ENCODE data around the gene DNASE1L1.

DNASE1L1 gene, protein sequence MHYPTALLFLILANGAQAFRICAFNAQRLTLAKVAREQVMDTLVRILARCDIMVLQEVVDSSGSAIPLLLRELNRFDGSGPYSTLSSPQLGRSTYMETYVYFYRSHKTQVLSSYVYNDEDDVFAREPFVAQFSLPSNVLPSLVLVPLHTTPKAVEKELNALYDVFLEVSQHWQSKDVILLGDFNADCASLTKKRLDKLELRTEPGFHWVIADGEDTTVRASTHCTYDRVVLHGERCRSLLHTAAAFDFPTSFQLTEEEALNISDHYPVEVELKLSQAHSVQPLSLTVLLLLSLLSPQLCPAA

DNA sequence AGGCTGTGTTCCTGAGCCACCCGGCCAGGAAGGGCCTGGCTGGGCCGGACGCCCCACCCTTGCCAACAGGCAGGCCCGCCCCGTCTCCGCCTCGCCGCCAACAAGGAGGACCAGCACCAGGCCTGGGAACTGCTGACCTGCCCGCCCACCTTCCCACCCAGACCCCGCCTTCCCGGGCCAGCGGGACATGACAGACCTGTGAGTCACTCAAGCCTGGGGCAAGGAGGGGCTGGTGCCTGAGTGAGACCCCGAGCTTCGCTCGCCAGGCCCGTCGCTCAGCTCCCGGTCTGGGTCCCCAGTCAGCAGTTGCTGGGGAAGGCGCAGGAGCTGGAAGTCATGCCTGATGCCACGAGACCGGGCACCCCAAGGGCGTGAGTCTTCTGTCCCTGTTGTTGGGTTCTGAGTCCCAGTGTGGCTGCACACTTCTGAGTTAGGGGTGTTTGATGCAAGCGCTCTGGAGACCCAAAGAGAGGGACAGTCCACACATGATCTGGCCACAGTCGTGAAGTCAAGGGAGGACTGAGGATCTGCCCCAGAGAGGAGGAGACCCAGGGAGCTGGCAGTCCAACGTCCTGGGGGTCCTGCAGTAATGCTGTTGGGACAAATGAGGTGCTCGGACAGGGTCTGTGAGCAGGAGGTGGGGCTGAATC, at the start of gene DNASE1L1:
TSS of gene DNASE1L1 (minus strand) at position 33 of the 650 bp plus-strand sequence. CDS start 3,686 bp downstream, outside the sequence.
- Mint-ChIP-seq H3K4me1 (peaks cover 10% of the 10 kb centered on the region), H3K36me3 (ENCODE audit: low read depth) (peaks cover 8% of the 10 kb centered on the region), H3K9me3 (peaks cover 16% of the 10 kb centered on the region), H3K27me3 (ENCODE audit: low read depth) (no peaks in the 10 kb centered on the region), H3K4me3 (peak within 1 kb of the TSS; percentile 72 to 77 (median 75)), H3K27ac (peak within 1 kb of the TSS in 2 of 3 experiments; percentile 66 to 73)
- TF ChIP-seq, protein P1, sequence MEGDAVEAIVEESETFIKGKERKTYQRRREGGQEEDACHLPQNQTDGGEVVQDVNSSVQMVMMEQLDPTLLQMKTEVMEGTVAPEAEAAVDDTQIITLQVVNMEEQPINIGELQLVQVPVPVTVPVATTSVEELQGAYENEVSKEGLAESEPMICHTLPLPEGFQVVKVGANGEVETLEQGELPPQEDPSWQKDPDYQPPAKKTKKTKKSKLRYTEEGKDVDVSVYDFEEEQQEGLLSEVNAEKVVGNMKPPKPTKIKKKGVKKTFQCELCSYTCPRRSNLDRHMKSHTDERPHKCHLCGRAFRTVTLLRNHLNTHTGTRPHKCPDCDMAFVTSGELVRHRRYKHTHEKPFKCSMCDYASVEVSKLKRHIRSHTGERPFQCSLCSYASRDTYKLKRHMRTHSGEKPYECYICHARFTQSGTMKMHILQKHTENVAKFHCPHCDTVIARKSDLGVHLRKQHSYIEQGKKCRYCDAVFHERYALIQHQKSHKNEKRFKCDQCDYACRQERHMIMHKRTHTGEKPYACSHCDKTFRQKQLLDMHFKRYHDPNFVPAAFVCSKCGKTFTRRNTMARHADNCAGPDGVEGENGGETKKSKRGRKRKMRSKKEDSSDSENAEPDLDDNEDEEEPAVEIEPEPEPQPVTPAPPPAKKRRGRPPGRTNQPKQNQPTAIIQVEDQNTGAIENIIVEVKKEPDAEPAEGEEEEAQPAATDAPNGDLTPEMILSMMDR (IDR thresholded peaks at IDR 0.05; ENCODE audit: unreplicated experiment in 3 of 3): no peak

DNA sequence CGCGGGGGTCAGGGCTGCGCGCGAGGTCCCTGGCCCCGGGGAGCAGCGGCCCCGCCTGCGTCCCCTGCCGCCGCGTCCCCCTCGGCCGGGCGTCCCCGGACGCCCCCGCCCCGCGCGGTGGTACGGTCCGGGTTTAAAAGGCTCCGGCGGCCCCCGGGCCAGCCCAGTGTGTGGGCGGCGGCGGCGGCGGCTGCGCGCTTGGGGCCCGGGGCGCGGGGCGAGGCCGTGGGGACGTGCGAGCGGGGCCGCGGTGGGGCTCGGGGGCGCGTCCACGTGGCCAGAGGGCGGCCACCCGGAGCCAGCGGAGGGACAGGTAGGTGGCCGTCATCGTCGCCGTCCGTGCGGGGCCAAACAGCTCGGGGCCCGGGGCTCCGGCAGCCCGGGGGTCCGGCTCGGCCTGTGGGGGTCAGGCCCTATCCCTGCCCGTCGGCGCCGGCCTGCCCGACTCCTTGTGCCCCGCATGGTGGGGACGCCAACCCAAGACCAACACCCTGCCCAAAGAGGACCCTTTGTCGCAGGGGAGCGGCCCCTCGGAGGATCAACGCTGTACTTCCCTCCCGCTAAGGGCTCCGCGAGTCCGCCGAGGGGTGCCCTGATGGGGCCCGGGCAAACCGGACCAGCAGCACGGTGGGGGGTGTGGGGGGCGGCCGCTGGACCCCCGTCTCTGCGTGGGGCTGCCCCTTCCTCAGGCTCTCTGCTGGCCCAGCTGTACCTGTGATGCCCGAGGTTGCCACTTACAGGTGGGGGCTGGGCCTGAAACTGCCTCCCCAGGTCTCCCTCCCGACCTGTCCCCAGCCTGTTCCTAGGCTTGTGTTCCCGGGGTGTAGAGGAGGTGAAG, 49.3 kb upstream of the DNASE1L1 start, which contains the start of gene PLXNA3:
TSS of gene PLXNA3 (plus strand) at position 166 of the 838 bp plus-strand sequence. CDS start 1,903 bp downstream, outside the sequence.
- no peaks in the 10 kb centered on the region for H3K27me3 Mint-ChIP-seq (ENCODE audit: low read depth)
- H3K4me1 Mint-ChIP-seq: peaks cover 5% of the 10 kb centered on the region
- H3K27ac Mint-ChIP-seq: peak within 1 kb of the TSS; percentile 94 to 99 (median 95)

DNA sequence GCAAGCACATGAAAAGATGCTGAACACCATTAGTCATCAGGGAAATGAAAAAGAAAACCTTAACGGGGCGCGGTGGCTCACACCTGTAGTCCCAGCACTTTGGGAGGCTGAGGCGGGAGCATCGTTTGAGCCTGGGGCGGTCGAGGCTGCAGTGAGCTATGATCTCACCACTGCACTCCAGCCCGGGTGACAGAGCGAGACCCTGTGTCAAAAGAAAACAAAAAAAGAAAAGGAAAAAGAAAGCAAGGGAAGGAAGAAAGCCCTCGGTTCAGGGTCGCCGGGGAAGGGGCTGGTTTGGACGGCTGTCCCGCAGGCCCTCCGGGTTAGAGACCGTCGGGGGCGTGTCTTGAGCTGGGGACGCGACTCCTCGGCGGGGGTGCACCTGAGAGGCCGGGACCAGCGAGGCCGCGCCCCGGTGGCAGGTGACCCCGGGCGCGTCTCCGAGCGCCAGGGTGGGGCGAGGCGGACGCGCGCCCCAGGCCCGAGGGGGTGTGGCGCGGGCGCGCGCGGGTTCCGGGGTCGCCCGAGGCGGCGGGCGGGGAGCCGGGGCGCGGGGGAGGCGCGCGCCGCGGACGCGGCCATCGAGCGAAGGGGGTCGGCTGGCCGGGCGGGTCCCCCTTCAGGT, 48.5 kb upstream of the DNASE1L1 start:
- H3K36me3 Mint-ChIP-seq (ENCODE audit: low read depth): peaks cover 26% of the 10 kb centered on the region
- H3K27ac Mint-ChIP-seq: peak overlapping the region; percentile 94 to 99 (median 95)
- H3K27me3 Mint-ChIP-seq (ENCODE audit: low read depth): no peaks in the 10 kb centered on the region

More for the DNA sequence above, 49.3 kb upstream of the DNASE1L1 start, which contains the start of gene PLXNA3:
- TF ChIP-seq, protein P1 (IDR thresholded peaks at IDR 0.05; ENCODE audit: unreplicated experiment in 3 of 3): no peak
- Mint-ChIP-seq H3K36me3 (ENCODE audit: low read depth) (peaks cover 25% of the 10 kb centered on the region), H3K4me3 (peak within 1 kb of the TSS; percentile 90 to 95 (median 93)), H3K9me3 (peaks cover 25% of the 10 kb centered on the region)

DNA sequence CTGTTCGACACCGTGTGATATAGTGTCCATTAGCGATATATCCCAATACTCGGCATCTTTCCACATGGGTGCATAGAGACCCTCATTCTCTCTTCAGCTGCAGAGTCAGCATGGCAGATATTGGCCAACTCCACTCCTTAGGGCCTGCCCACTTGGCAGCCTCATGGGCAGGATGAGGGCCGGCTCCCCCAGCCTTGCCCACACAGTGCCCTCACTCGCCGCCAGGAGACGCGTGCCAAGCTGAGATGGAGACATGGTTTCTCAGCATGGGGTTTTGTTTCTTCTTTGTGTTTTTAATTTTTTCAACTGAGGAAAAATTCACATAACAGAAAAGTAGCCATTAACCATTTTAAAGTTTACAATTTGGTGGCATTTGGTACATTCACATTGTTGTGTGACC, 43.8 kb upstream of the DNASE1L1 start:
- TF ChIP-seq, protein P1 (IDR thresholded peaks at IDR 0.05; ENCODE audit: unreplicated experiment in 3 of 3): no peak
- peaks cover 20% of the 10 kb centered on the region for H3K36me3 Mint-ChIP-seq (ENCODE audit: low read depth)
- H3K4me1 Mint-ChIP-seq: peaks cover 5% of the 10 kb centered on the region
- no peak overlapping the region for H3K4me3 Mint-ChIP-seq
- peaks cover 19% of the 10 kb centered on the region for H3K9me3 Mint-ChIP-seq
- H3K27me3 Mint-ChIP-seq (ENCODE audit: low read depth): no peaks in the 10 kb centered on the region
- no peak overlapping the region for H3K27ac Mint-ChIP-seq

More for the DNA sequence above, 48.5 kb upstream of the DNASE1L1 start:
- Mint-ChIP-seq H3K4me3 (peak overlapping the region; percentile 90 to 95 (median 93)), H3K9me3 (peaks cover 25% of the 10 kb centered on the region), H3K4me1 (peaks cover 5% of the 10 kb centered on the region)
- TF ChIP-seq, protein P1 (IDR thresholded peaks at IDR 0.05; ENCODE audit: unreplicated experiment in 3 of 3): no peak

DNA sequence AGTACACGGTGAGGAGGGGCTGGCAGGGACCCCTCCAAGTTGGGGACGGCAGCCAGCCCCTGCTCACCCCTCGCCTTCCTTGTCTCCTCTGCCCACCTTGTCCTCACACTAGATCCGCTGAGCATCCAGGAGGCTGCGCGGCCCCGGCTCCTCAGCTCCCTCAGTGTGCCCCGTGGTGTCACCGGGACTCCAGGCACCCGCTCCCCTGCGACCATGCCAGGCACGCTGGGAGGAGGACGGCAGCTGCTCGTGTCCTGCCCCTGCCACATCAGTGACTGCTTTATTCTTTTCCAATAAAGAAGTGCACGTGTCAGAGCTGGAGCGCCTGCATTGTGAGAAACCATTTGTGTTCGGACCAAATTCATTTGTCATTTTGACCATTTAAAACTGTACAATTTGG, 41.3 kb upstream of the DNASE1L1 start:
- TF ChIP-seq, protein P1 (IDR thresholded peaks at IDR 0.05; ENCODE audit: unreplicated experiment in 3 of 3): no peak
- Mint-ChIP-seq H3K36me3 (ENCODE audit: low read depth) (peaks cover 22% of the 10 kb centered on the region), H3K27me3 (ENCODE audit: low read depth) (no peaks in the 10 kb centered on the region), H3K27ac (no peak overlapping the region), H3K4me1 (no peaks in the 10 kb centered on the region), H3K4me3 (no peak overlapping the region), H3K9me3 (peaks cover 22% of the 10 kb centered on the region)
